KG1 (cell line): ENCODE results near the gene CBX5.
A peak's percentile ranks its signal among the peaks of the same experiment; 100 is the strongest.

Source experiments
- DNase-seq: peaks from one replicate; lab custom pipeline; 2025; lab: John Stamatoyannopoulos, UW

CBX5 gene

DNA sequence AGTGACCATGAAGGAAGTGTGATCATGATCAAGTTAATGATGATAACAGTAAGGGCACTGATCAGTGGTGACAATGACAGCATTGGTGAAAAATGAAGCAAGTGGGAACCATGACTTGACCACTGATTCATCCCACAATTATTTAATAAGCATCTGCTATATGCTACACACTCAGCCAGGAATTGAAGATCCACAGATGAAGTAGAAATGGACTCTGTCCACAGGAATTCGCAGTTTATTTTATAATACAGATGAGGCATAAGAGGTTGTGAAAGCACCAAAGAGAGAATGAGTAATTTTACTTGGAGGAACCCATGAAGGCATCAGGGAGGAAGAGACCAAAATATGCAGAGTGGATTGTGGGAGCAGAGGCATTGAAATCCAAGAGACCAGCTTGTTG lies 57.3 kb downstream of the CBX5 start:
- no peak for DNase-seq

DNA sequence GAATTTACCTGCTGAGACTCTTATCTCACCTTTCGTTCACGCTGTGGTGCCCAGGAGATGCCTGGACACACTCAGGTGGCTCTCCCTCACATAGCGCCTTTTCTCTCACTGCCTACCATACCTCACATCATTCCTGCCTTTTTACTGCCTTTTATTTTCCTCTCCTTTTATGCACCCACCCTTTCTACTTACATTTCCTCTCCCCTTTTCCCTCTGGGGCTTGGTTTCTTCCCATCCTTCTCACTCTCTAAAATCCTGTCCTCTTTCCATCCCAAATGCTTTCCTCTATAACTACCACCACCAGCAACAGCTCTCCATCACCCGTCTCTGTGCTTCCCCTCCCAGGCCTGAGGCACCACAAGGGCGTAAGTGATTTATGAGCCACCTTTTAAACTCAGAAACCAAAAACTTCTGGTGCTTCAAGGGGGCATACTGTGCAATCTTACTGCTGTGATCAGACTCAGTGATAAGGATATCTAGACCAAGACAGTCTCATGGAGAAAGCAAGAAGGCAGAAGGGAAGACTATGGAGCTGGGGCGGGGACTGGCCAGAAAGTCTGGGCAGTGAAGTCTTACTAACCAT lies 58.4 kb downstream of the CBX5 start:
- DNase-seq, result no peak

GRCh38 chr12:54220567-54220966 lies 59.4 kb downstream of the CBX5 start:
- no peak for DNase-seq

GRCh38 chr12:54220092-54220557 lies 59.8 kb downstream of the CBX5 start:
- DNase-seq, result peak; percentile 27

GRCh38 chr12:54217774-54218241 lies 62.1 kb downstream of the CBX5 start:
- no peak for DNase-seq

DNA sequence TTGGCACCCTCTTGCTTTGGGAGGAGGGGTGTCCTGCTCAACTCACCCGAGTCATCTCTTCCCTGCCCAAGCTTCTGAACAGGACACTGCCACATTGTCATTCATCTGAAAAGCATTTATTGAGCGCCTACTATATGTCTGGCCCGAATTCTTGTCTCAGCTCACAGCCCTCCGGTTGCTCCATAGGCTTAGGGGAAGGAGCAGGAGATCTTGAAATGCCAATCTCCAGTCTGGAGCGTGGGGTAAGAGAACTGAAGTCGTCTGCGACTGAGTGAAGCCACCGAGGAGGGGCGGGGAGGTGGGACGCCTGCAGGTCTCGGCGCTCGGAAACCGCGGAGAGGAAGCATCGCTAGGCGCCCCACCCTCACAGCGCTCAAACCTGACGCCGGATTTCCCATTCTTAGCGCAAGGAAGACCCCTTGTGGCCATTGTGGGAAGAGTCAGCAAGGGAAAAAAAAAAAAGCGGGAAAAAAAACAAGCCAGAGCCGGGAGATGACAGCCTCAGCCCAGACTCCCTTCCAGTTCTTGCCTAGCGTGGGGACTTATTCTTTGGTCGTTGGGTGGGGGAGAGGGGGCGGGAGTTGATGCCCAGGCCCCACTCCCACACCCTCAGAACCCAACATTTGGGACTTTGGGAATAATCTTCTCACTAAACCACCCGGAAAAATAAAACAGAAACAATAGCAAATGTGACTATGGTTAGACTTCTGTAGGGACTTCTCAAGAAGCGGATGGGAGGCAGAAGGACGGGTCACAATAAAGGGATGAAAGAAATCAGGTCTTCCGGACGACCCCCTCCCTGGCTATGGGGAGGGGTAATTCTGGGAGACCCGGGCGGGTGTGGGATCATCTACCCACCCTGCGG lies 62.9 kb downstream of the CBX5 start:
- DNase-seq, result peak; percentile 29

DNA sequence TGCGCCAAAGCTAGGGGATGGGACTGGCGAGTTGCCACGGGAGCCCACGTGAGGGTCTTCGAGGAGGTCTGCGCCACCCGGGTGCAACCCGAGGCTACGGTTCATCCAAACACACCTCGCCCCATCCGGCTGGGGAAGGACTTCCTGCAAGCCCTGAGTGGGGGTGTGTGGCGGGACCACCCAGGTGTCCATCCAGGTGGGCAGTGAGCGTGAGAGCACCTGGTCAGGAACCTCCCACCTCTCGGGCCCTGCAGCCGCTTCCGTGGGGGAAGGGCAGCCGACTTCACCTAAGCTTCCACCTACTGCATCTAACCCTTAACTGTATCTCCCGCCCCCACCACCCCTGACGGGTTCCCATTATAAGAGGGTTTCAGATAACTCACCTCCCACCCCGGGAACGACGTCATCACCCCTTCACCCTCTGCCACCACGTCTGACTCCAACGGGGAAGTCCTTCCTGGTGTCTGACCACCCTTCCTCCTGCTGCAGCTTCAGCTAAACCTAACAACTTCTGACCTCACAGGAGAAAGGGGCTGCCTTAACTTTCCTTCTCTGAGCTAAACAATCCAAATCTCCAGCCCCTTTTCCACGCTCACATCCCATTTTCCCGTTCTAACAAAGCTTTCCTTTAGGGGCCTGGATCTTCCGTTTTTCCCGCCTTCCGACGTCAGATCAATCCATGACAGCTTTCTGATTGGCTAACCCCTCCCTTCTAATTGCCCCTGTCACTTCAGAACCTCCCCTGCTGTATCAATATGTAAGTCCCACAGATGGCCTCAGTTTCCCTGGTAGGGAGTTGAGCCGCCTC lies 63.7 kb downstream of the CBX5 start:
- DNase-seq, result no peak

DNA sequence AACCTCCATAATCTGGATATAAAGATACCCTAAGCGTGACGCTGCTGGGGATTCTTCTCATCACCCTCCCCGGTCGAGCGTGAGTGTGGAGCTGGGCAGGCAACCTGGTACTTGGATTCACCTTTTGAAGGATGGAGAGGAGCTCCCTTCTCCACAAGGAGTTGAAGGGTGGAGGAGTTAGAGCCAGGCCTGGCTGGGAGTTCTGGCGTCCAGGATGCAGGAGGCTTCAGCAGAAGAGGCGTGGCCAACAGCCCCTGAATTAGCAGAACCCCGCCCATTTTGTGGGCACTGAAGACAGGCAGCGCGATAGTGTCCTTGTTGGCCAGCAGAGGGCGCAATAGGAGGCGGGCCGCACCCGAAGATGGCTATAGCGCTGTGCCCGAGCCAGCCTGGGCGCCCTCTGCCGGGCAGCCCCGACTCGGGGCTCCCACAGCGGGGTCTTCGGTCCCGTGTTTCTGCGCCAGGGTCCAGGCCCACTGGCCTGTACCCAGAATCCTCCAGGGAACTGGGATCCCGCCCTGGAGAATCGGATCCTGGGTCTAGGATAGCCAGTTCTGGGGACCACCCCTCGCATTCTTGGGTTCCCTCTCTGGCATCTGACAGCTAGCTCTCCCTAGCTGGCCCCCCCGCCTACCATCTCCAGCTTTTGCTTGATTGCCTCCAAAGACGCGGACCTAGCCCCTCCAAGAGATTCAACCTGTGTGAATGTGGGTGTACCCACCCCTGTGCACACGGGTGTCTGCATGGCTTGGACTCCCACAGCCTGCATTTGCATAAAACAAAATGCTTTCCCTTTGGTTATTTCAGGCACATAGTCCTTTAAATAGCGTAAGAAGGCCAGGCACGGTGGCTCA lies 65.1 kb downstream of the CBX5 start:
- DNase-seq, result peak; percentile 67

DNA sequence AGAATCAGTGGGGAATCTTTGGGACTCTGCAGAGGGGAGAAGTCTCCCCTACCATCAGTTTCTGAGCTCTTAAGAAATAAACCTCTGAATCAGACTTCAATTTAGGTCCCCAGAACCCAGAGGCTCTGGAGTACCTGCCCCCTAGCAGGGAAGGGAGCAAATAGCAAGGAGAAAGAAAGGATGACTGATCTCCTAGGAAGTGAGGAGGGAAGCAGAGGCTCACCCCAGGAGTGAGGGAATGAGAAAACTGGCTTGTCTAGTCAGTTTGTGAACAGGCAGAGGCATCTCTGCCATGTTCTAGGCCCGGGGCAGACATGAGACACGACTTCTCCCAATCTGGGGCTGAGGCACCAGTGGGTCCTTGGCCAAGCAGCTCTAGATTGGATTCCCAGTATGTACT lies 66.8 kb downstream of the CBX5 start:
- no peak for DNase-seq

DNA sequence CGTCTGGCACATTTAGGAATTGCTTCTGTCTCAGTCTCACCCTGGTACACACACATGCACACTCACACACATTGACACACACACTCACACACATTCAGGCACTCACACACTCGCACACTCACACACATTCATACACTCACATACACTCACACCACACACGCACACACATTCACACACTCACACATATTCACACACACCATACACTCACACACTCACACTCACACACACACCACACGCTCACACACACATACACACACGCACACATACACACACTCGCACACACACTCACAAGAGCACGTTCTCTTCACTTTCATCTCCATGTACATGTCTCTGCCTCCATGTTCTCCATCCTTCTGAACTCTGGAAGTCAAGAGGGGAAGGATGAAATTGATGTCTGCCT lies 68.0 kb downstream of the CBX5 start:
- DNase-seq, result no peak

GRCh38 chr12:54210400-54210790 lies 69.5 kb downstream of the CBX5 start:
- no peak for DNase-seq

GRCh38 chr12:54208591-54208990 lies 71.3 kb downstream of the CBX5 start:
- DNase-seq, result no peak

GRCh38 chr12:54207539-54208294 lies 72.2 kb downstream of the CBX5 start:
- DNase-seq, result no peak

DNA sequence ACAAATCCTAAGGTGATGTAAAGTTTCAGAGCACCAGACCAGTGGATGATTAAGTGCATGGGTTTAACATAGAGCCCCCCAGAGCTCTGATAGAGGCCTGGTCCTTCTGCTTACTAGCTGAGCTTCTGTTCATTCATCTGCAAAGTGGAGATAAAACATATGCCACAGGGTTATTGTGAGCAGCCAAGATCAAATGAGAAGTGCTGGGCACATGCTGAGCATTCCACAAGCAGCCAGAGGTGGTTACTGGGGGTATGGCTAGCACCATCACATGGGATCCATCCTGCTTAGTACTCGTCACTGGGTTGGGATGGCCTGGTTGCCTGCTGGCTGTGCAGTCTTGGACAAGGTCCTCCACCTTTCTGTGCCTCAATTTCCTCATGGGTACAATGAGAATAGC lies 73.1 kb downstream of the CBX5 start:
- DNase-seq, result no peak

DNA sequence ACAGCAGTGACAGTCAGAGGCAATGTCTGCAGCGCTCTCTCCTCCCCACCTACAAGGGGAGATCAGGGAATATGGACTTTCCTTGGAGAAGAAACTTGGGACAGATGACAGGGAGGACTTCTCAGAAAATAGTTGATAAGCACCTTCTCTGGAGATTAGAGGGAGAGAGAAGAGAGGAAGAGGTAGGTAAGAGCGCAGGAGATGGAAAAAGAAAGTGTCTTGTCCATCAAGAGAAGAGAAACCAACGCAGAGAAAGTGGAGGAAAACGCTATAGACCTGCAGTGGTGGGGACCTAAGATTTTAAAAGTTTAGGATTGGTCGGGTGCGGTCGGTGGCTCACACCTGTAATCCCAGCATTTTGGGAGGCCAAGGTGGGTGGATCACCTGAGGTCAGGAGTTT lies 75.6 kb downstream of the CBX5 start:
- DNase-seq, result no peak

DNA sequence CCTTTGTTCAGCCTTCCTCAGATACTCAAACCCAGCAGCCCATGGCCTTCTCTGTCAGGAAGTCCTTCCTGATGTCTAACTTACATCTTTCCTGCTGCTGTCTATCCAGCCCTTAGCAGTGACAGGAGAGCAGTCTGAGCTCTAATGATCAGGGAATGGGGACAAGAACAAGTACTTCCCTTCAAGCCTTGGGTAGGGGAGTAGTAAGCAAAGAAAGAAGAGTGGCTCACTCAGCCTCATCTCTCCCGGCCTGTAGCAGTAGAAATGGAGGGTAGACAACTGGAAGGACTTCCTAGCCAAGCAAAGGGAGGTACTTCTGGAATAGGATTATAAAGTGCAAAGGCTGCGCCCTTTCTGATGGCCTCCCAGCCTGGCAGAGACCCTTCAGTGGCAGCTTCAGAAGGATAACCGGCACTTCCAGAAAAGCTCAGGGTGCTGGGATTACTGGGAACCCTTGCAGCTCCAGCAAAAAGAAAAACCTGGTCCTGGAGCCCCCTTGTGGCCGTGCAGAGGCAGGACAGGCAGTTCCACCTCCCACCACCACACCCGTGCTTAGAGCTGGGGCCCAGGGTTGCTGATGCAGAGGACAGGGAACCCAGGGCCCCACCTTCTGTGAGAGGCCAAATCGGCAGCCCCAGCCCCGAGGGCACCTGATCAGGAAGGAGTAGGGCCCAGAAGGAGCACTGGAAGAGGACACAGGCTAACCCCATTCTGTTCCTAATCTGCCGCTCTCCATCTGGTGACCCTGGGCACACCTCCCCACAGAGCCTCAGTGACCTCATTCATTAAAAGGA lies 78.7 kb downstream of the CBX5 start:
- no peak for DNase-seq

DNA sequence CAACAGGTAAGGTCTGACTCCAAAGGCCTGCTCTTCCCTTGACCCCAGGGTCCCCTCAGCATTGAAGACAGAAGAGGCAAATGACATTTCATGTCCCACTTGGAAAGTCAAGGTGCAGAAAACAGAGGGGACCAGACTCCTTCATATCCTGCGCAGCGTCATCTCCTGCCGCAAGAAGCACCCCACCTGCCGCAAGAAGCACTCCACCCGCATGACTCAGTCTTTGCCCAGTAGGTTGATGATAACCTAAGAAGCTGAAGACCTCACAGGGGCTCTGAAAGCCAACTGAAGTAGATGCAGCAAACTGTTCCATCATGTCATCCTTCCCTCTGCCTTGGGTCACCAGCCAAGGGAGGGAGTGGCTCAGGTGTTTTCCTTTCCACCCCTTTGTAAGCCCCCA lies 79.5 kb downstream of the CBX5 start:
- no peak for DNase-seq

DNA sequence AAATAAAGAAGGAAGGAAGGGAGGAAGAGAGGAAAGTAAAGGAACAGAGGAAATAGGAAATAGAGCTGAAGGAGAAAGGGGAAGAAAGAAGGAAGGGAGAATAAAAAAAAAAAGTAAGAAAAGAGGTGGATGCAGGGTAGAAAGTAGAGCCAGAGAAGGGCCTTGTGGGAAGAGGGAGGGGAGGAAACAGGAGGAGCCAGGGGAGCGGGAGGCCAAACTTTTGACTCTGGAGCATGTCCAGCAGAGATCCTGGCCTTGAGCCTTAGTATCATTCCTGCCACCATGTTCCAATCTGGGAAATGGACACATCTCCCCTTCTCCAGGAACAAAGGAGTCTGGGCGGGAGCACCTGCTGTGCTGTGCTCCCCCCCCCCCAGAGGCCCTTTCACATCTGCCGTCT lies 80.0 kb downstream of the CBX5 start:
- no peak for DNase-seq

- DNase-seq, result no peak
Observed at GRCh38 chr12:54199034-54199433, 80.9 kb downstream of the CBX5 start.

DNA sequence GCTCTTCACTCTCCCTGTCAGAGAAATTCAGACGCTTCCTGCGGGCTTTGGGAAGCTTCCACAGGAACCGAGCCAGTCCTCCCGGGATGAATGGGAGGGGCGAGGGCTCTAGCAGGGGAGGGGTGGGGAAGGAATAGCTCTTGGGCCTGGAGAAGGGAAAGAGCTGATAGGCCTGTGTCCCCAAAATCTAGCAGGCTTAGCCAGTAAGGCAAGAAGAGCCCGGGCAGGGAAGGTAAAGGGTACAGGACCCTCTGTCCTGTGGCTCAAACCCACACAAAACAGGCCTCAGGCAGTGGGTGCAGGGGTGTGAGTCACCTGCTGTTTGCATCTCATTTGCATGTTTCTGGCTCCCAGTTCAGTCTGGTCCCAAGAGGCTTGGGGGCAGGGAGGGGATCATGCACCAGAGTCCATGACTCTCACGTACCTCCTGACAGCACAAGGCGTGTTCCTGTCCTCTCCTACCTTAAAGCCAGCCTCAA lies 82.5 kb downstream of the CBX5 start:
- no peak for DNase-seq
